ENCODE data around the gene SUGP1. TPM values are rescaled to one million over a fixed set of nuclear protein-coding genes. Genes with fewer than 3 reads are reported as not detected.

SUGP1 gene
- total and polyA plus RNA-seq, 2 donors from 2014 or later, result 34.7 to 53.1 TPM

DNA sequence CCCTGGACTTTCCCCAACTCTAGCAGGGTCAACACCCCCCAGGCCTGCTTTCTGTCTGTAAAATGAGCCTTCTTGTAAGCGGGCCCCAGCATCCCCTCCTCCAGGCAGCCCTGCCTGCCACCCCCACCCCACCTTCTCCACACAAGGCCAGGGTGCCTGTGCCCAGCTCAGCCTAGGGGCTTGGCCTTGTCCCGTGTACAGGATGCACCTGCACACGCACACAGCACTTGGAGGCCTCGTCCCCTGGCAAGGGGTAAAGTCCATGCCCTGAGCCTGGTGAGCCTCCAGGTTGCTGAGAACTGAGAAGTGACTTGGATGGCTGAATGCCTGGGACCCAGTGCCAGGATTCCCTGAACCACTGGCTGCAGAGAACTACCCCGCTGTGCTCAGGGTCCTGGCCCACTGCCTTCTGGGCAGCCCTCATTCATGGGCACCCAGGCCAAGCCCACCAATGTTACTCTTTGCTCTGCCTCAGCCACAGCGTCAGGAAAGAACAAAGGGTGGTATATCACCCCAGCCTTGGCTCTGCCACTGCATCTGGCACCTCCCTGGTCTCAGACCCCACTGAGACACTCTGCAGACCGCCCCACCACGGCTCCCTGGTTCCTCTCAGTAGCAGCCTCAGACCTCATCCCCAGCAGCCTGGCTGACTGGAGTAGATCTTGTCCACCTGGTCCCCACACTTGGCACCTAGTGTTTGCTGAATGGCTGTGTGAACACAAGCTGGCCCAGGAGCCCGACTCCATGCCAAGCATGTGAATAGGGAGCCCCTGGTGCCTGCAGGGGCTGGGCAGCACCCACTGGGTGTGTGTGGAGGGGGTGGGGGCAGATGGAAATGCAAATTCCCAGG lies 45.4 kb downstream of the SUGP1 start:
- Histone ChIP-seq H3K4me3 (ENCODE audit: low read length in 3 of 3) (no peak overlapping the region), H3K36me3 (ENCODE audit: control insufficient read depth in 2 of 3, insufficient read depth in 3 of 3, low read length in 3 of 3) (peaks cover 0 to 20% (median 10%) of the 10 kb centered on the region in 3 donors), H3K27ac (ENCODE audit: low read depth in 2 of 2, low read length in 2 of 2) (peak overlapping the region in 1 of 2 donors; percentile 22), H3K4me1 (ENCODE audit: control insufficient read depth in 2 of 3, insufficient read depth in 2 of 3, low read depth in 1 of 3, low read length in 3 of 3) (peaks cover 0 to 10% (median 10%) of the 10 kb centered on the region in 3 donors), H3K27me3 (ENCODE audit: control insufficient read depth, insufficient read depth, low read length) (no peaks in the 10 kb centered on the region), H3K9ac (ENCODE audit: low read length in 3 of 3) (no peak overlapping the region), H3K9me3 (ENCODE audit: control insufficient read depth in 2 of 3, insufficient read depth in 1 of 3, low read length in 3 of 3) (no peaks in the 10 kb centered on the region)
- DNase-seq, result no peak
- intact Hi-C loops (cut with DNase I), result no loop called here
- TF ChIP-seq, protein P1, sequence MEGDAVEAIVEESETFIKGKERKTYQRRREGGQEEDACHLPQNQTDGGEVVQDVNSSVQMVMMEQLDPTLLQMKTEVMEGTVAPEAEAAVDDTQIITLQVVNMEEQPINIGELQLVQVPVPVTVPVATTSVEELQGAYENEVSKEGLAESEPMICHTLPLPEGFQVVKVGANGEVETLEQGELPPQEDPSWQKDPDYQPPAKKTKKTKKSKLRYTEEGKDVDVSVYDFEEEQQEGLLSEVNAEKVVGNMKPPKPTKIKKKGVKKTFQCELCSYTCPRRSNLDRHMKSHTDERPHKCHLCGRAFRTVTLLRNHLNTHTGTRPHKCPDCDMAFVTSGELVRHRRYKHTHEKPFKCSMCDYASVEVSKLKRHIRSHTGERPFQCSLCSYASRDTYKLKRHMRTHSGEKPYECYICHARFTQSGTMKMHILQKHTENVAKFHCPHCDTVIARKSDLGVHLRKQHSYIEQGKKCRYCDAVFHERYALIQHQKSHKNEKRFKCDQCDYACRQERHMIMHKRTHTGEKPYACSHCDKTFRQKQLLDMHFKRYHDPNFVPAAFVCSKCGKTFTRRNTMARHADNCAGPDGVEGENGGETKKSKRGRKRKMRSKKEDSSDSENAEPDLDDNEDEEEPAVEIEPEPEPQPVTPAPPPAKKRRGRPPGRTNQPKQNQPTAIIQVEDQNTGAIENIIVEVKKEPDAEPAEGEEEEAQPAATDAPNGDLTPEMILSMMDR (IDR thresholded peaks at IDR 0.05; ENCODE audit: borderline replicate concordance, extremely low read depth, insufficient read depth), result no peak
- FAIRE-seq, result no peak

DNA sequence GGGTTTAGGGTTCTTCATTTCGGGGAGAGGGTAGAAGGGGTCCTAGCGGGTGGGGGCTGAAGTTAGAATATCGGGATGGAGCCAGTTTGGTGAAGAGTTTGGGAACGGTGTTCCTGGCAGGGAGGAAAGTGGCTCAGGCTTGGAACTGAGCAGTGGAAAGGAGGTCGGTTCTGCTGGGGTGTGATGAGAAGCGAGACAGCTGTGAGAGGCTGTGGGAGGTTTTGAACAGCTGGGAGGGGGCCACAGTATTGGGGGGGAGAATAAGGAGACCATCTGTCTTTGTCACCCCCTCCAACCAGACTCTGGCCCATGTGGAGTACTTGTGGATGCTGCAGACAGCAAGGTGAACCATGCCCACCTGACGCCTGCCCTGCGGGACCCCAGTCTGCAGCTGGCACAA lies 46.2 kb downstream of the SUGP1 start:
- peaks cover 0 to 17% (median 10%) of the 10 kb centered on the region in 3 donors for H3K36me3 ChIP-seq (ENCODE audit: control insufficient read depth in 2 of 3, insufficient read depth in 3 of 3, low read length in 3 of 3)
- no peaks in the 10 kb centered on the region for H3K27me3 ChIP-seq (ENCODE audit: control insufficient read depth, insufficient read depth, low read length)
- H3K4me3 ChIP-seq (ENCODE audit: low read length in 3 of 3), result no peak overlapping the region
- DNase-seq (no peak), FAIRE-seq (no peak)
- H3K9me3 ChIP-seq (ENCODE audit: control insufficient read depth in 2 of 3, insufficient read depth in 1 of 3, low read length in 3 of 3), result no peaks in the 10 kb centered on the region
- peaks cover 0 to 10% (median 10%) of the 10 kb centered on the region in 3 donors for H3K4me1 ChIP-seq (ENCODE audit: control insufficient read depth in 2 of 3, insufficient read depth in 2 of 3, low read depth in 1 of 3, low read length in 3 of 3)
- H3K27ac ChIP-seq (ENCODE audit: low read depth in 2 of 2, low read length in 2 of 2), result no peak overlapping the region
- TF ChIP-seq, protein P1 (IDR thresholded peaks at IDR 0.05; ENCODE audit: borderline replicate concordance, extremely low read depth, insufficient read depth), result no peak
- no peak overlapping the region for H3K9ac ChIP-seq (ENCODE audit: low read length in 3 of 3)
- intact Hi-C loops (cut with DNase I), result no loop called here

DNA sequence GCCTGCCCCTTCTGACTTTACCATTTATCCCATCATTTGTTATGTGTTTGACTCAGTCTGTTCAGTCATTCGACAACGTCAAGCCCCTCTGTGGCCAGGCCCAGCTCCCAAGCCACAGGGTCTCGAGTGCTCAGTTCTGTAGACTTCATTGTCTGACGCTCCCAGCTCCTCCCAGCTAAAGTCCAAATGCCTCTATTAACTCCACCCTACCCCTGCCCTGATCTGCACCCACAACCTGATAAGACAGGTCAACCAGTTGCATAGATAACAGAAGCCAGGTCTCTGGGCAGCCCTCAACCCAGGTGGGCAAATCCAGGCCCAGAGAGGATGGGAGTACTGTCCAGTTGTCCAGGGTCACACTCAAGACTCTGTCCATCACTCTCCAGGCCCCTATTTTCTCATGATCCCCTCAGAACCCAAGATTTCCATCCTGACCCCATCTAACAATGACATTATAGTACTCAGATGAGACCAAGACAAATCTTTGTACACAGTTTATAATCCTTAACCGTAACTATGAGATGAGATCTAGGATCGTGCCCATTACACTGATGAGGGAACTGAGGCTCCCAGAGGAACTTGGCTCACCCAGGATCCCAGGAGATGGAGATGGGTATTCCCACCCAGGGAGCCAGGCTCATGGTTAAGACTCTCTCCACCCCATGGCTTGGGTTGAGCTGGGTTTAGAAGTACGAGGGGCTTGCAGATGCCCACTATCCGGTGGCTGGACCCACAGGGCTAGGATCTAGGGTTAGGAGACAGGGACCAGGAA lies 48.3 kb downstream of the SUGP1 start:
- Histone ChIP-seq H3K36me3 (ENCODE audit: control insufficient read depth in 2 of 3, insufficient read depth in 3 of 3, low read length in 3 of 3) (peaks cover 0 to 4% (median 3%) of the 10 kb centered on the region in 3 donors), H3K27ac (ENCODE audit: low read depth in 2 of 2, low read length in 2 of 2) (no peak overlapping the region), H3K4me1 (ENCODE audit: control insufficient read depth in 2 of 3, insufficient read depth in 2 of 3, low read depth in 1 of 3, low read length in 3 of 3) (peaks cover 0 to 10% (median 10%) of the 10 kb centered on the region in 3 donors), H3K4me3 (ENCODE audit: low read length in 3 of 3) (peak overlapping the region in 1 of 3 donors; percentile 46), H3K27me3 (ENCODE audit: control insufficient read depth, insufficient read depth, low read length) (no peaks in the 10 kb centered on the region), H3K9ac (ENCODE audit: low read length in 3 of 3) (no peak overlapping the region), H3K9me3 (ENCODE audit: control insufficient read depth in 2 of 3, insufficient read depth in 1 of 3, low read length in 3 of 3) (no peaks in the 10 kb centered on the region)
- no peak for FAIRE-seq
- intact Hi-C loops (cut with DNase I), result no loop called here
- DNase-seq, result no peak
- TF ChIP-seq, protein P1 (IDR thresholded peaks at IDR 0.05; ENCODE audit: borderline replicate concordance, extremely low read depth, insufficient read depth), result no peak

Data from kidney (tissue), 14 donors.